ENCODE data around the gene RHOBTB1.

GRCh38 chr10:60955316-60955715 is 11.3 kb upstream of the RHOBTB1 start:
- no peak for TF ChIP-seq CTCF (IDR thresholded peaks at IDR 0.05)
- no peak for TF ChIP-seq POLR2A (IDR thresholded peaks at IDR 0.05)
